Adrenal gland (tissue), 5 donors: ENCODE data around the gene AGAP5.

Experiments
- POLR2A ChIP-seq, 2 donors: fragments of 450-650 bp; IDR thresholded peaks; one replicate each; pipeline ENCODE4 v1.6.1; 2017; ENCODE audit warnings: antibody characterized with exemption in 2 of 2, mild to moderate bottlenecking in 2 of 2, moderate library complexity in 1 of 2
- TF ChIP-seq, protein P1 (sequence below), 6 experiments: fragments of 450-650 bp in 4 of 6; fragments of 200-600 bp in 2 of 6; sonication (generic) in 1 of 6; IDR thresholded peaks; 1 replicate in 5 of 6; 2 replicates in 1 of 6; pipeline versions ENCODE4 v1.5.1 to v1.8.0; 2016 to 2021; ENCODE audit warnings: antibody characterized with exemption in 6 of 6, mild to moderate bottlenecking in 2 of 6, moderate library complexity in 1 of 6
- donor health status: DM: no; HTN: no; CAD: no.

DNA sequence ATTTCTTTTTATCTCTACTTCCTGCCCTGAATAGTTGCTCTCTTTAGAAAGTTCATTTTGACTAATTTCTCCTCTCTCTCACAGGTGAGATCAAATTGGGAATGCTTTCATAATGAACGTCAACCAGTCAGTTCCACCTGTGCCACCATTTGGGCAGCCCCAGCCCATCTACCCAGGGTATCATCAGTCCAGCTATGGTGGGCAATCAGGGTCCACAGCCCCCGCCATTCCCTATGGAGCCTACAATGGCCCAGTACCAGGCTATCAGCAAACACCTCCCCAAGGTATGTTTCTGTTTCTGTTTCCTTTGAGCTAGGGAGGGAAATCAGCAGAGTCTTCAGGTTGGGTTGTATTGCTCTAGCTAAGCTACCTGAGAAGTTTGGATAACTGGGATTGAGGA, 48.8 kb upstream of the AGAP5 start:
- TF ChIP-seq, protein P1, sequence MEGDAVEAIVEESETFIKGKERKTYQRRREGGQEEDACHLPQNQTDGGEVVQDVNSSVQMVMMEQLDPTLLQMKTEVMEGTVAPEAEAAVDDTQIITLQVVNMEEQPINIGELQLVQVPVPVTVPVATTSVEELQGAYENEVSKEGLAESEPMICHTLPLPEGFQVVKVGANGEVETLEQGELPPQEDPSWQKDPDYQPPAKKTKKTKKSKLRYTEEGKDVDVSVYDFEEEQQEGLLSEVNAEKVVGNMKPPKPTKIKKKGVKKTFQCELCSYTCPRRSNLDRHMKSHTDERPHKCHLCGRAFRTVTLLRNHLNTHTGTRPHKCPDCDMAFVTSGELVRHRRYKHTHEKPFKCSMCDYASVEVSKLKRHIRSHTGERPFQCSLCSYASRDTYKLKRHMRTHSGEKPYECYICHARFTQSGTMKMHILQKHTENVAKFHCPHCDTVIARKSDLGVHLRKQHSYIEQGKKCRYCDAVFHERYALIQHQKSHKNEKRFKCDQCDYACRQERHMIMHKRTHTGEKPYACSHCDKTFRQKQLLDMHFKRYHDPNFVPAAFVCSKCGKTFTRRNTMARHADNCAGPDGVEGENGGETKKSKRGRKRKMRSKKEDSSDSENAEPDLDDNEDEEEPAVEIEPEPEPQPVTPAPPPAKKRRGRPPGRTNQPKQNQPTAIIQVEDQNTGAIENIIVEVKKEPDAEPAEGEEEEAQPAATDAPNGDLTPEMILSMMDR (IDR thresholded peaks at IDR 0.05), result no peak
- TF ChIP-seq POLR2A (IDR thresholded peaks at IDR 0.05), result no peak
